Esophagus squamous epithelium (tissue), 5 donors: ENCODE results near the gene B3GAT1. TPM values are rescaled to one million over a fixed set of nuclear protein-coding genes. Genes with fewer than 3 reads are reported as not detected.

Source experiments
- DNase-seq: peaks from one replicate; lab custom pipeline; 2025; lab: John Stamatoyannopoulos, UW
- H3K27ac ChIP-seq, 4 donors: fragments of 200-600 bp; sonication (generic); one replicate each; pipeline ENCODE4 v1.5.1; 2016 to 2019; ENCODE audit warnings: mild to moderate bottlenecking in 1 of 4
- H3K27me3 ChIP-seq, 4 donors: fragments of 200-600 bp; sonication (generic); 1 replicate in 3 of 4; 2 replicates in 1 of 4; pipeline versions ENCODE4 v1.5.1 to v1.6.0; 2017 to 2021; ENCODE audit warnings: antibody characterized with exemption in 1 of 4
- H3K36me3 ChIP-seq, 3 donors: fragments of 200-600 bp; sonication (generic); one replicate each; pipeline ENCODE4 v1.5.1; 2016 to 2019
- H3K4me1 ChIP-seq, 3 donors: fragments of 200-600 bp; sonication (generic); one replicate each; pipeline ENCODE4 v1.5.1; 2017 to 2019
- H3K4me3 ChIP-seq, 4 donors: fragments of 200-600 bp; sonication (generic); 1 replicate in 3 of 4; 2 replicates in 1 of 4; pipeline ENCODE4 v1.5.1; 2016 to 2019; ENCODE audit warnings: mild to moderate bottlenecking in 2 of 4, moderate library complexity in 1 of 4
- H3K9me3 ChIP-seq, 3 donors: fragments of 200-600 bp; sonication (generic); one replicate each; pipeline ENCODE4 v1.5.1; 2016 to 2019
- CTCF ChIP-seq, 6 experiments: fragments of 450-650 bp in 4 of 6; fragments of 200-600 bp in 2 of 6; sonication (generic) in 2 of 6; IDR thresholded peaks; one replicate each; pipeline ENCODE4 v1.5.1; 2016 to 2019; ENCODE audit warnings: antibody characterized with exemption in 6 of 6, mild to moderate bottlenecking in 4 of 6, moderate library complexity in 4 of 6
- POLR2A ChIP-seq, 4 donors: fragments of 450-650 bp; IDR thresholded peaks; one replicate each; pipeline ENCODE4 v1.6.1; 2017; ENCODE audit warnings: antibody characterized with exemption in 4 of 4, mild to moderate bottlenecking in 4 of 4, moderate library complexity in 3 of 4
- WGBS, 2 donors: methylation state at CpG; one replicate each; pipeline ENCODE4 v1.1.5; 2018; 5-methylcytosine and 5-hydroxymethylcytosine counted together
- intact Hi-C: fragments of 100-400 bp; cut with DNase I; formaldehyde crosslinking; loops from one replicate; pipeline ENCODE4 v1.15.0; 2022
- total RNA-seq, 4 donors: library from RNA; depleted of rRNA; stranded (reverse); fragments of >200 nt; gene quantifications; one replicate each; pipeline ENCODE4 v1.1.0, GENCODE V29; 2016
- donor health status: DM: yes; HTN: yes; CAD: no.

The B3GAT1 gene
- total RNA-seq, 4 donors from 2014 or later: 0.09 to 0.94 (median 0.38) TPM; not detected in 1

- Histone ChIP-seq H3K27me3 (no peaks in the 10 kb centered on the region), H3K27ac (no peak overlapping the region), H3K36me3 (no peaks in the 10 kb centered on the region), H3K9me3 (no peaks in the 10 kb centered on the region), H3K4me1 (peaks cover 0 to 6% (median 0%) of the 10 kb centered on the region in 3 donors), H3K4me3 (no peak overlapping the region)
- intact Hi-C loops: no loop called here
- TF ChIP-seq CTCF (IDR thresholded peaks at IDR 0.05) (no peak), POLR2A (IDR thresholded peaks at IDR 0.05) (no peak)
- DNase-seq: no peak
- WGBS, 2 donors: 59 to 69% methylated on average over 5 of the region's 5 CpGs
Observed at GRCh38 chr11:134355656-134356055, 56.4 kb downstream of the B3GAT1 start.

GRCh38 chr11:134355136-134355535, 56.9 kb downstream of the B3GAT1 start:
- WGBS, 2 donors: 66 to 80% methylated on average over 2 of the region's 2 CpGs
- Histone ChIP-seq H3K27ac (no peak overlapping the region), H3K4me1 (peaks cover 0 to 2% (median 0%) of the 10 kb centered on the region in 3 donors), H3K4me3 (no peak overlapping the region), H3K27me3 (no peaks in the 10 kb centered on the region), H3K9me3 (no peaks in the 10 kb centered on the region), H3K36me3 (no peaks in the 10 kb centered on the region)
- TF ChIP-seq POLR2A (IDR thresholded peaks at IDR 0.05) (no peak), CTCF (IDR thresholded peaks at IDR 0.05) (no peak)
- DNase-seq: no peak
- intact Hi-C loops: no loop called here

GRCh38 chr11:134352111-134352510, 59.9 kb downstream of the B3GAT1 start:
- Histone ChIP-seq H3K4me3 (no peak overlapping the region), H3K27me3 (no peaks in the 10 kb centered on the region), H3K27ac (no peak overlapping the region), H3K9me3 (no peaks in the 10 kb centered on the region), H3K4me1 (no peaks in the 10 kb centered on the region), H3K36me3 (no peaks in the 10 kb centered on the region)
- WGBS, 2 donors: 76 to 82% methylated on average over 2 of the region's 2 CpGs
- intact Hi-C loops: no loop called here
- DNase-seq: no peak
- TF ChIP-seq CTCF (IDR thresholded peaks at IDR 0.05): no peak

- H3K9me3 ChIP-seq: no peaks in the 10 kb centered on the region
- no peak for DNase-seq
- intact Hi-C loops: no loop called here
- TF ChIP-seq CTCF (IDR thresholded peaks at IDR 0.05) (no peak), POLR2A (IDR thresholded peaks at IDR 0.05) (no peak)
- H3K27ac ChIP-seq: no peak overlapping the region
- peaks cover 0 to 6% (median 0%) of the 10 kb centered on the region in 3 donors for H3K4me1 ChIP-seq
- H3K27me3 ChIP-seq: no peaks in the 10 kb centered on the region
- WGBS, 2 donors: 87 to 91% methylated on average over 9 of the region's 9 CpGs
- no peaks in the 10 kb centered on the region for H3K36me3 ChIP-seq
- no peak overlapping the region for H3K4me3 ChIP-seq
Observed at GRCh38 chr11:134350381-134350780, 61.7 kb downstream of the B3GAT1 start.

- H3K4me1 ChIP-seq: peaks cover 0 to 6% (median 0%) of the 10 kb centered on the region in 3 donors
- H3K4me3 ChIP-seq: no peak overlapping the region
- H3K27ac ChIP-seq: no peak overlapping the region
- 84 to 94% methylated on average over 6 to 9 of the region's 10 CpGs for WGBS, 2 donors
- DNase-seq: no peak
- no peaks in the 10 kb centered on the region for H3K36me3 ChIP-seq
- intact Hi-C loops: no loop called here
- peaks cover 0 to under 1% (median 0%) of the 10 kb centered on the region in 4 donors for H3K27me3 ChIP-seq
- no peak for TF ChIP-seq POLR2A (IDR thresholded peaks at IDR 0.05)
- TF ChIP-seq CTCF (IDR thresholded peaks at IDR 0.05): no peak
- no peaks in the 10 kb centered on the region for H3K9me3 ChIP-seq
Observed at GRCh38 chr11:134349802-134350355, 62.2 kb downstream of the B3GAT1 start.
